Measurements from ENCODE around the gene TEX54.

Gene TEX54

DNA sequence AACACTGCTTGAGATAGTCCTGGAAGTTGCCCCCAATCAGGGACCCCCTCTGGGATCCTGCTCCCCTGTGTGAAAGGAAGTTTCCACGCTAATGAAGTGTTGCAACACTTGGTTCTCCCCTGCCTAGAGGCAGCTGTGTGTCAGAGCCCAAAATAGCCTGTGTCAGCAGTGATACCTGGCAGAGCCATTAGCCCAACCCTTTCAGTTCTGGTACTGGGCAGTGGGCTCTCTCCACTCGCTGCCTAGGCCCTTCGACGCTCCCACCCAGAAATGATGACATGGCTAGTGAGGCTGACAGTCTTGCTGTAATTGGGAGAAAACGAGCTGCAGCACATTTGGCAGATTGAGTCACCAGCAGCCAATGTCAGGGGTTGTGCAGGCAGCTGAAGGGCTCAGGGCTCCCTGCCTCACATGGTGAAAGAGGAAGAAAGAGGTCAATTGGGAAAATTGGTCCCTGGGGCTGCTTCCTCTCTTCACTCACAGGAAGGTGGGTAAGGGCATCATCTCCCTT is 26.0 kb downstream of the TEX54 start:
- Histone ChIP-seq H3K36me3 (ENCODE audit: control insufficient read depth, insufficient read depth, low read length) (no peaks in the 10 kb centered on the region), H3K4me3 (ENCODE audit: low read length) (no peak overlapping the region), H3K9ac (ENCODE audit: low read length) (no peak overlapping the region), H3K27me3 (ENCODE audit: control insufficient read depth, insufficient read depth, low read length) (no peaks in the 10 kb centered on the region), H3K4me1 (ENCODE audit: control insufficient read depth, insufficient read depth, low read length) (peaks cover 7% of the 10 kb centered on the region), H3K9me3 (ENCODE audit: control insufficient read depth, low read length) (no peaks in the 10 kb centered on the region)

DNA sequence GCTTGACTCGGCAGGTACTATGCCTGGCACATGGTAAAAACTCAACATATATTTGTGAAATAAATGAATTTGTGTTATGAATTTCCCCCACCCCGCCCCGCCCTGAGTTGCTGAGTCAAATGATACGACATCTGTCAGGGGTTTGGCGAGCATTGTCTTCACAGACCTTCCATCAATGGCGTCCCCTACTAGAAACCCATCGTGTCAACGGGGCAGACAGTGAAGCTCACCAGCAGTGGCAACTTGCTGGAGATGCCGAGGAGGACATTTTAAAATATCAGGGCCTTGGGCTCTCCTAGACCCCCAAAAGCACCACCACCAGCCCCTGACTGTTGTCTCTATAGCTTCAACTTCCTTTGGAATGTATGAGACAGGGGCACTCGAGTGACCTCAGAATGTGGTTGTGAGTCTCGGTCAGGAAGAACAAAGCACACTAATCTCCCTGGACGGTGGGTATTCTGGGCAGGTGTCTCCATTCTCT is 26.6 kb downstream of the TEX54 start:
- Histone ChIP-seq H3K4me3 (ENCODE audit: low read length) (peak overlapping the region; percentile 51), H3K27me3 (ENCODE audit: control insufficient read depth, insufficient read depth, low read length) (no peaks in the 10 kb centered on the region), H3K36me3 (ENCODE audit: control insufficient read depth, insufficient read depth, low read length) (no peaks in the 10 kb centered on the region), H3K9me3 (ENCODE audit: control insufficient read depth, low read length) (no peaks in the 10 kb centered on the region), H3K4me1 (ENCODE audit: control insufficient read depth, insufficient read depth, low read length) (peaks cover 7% of the 10 kb centered on the region), H3K9ac (ENCODE audit: low read length) (peak overlapping the region; percentile 95)

- peaks cover 7% of the 10 kb centered on the region for H3K4me1 ChIP-seq (ENCODE audit: control insufficient read depth, insufficient read depth, low read length)
- H3K36me3 ChIP-seq (ENCODE audit: control insufficient read depth, insufficient read depth, low read length), result peaks cover under 1% of the 10 kb centered on the region
- no peaks in the 10 kb centered on the region for H3K9me3 ChIP-seq (ENCODE audit: control insufficient read depth, low read length)
- peak within 1 kb of the TSS; percentile 72 for H3K4me3 ChIP-seq (ENCODE audit: low read length)
- H3K27me3 ChIP-seq (ENCODE audit: control insufficient read depth, insufficient read depth, low read length), result no peaks in the 10 kb centered on the region
- peak within 1 kb of the TSS; percentile 95 for H3K9ac ChIP-seq (ENCODE audit: low read length)
Observed at GRCh38 chr11:62805076-62805892, 27.4 kb downstream of the TEX54 start, which contains the start of gene NXF1. TSS of gene NXF1 (minus strand) at chr11:62805440. CDS start at chr11:62805356, 84 bp downstream.

GRCh38 chr11:62804310-62805075 is 28.1 kb downstream of the TEX54 start:
- H3K4me1 ChIP-seq (ENCODE audit: control insufficient read depth, insufficient read depth, low read length), result peaks cover 7% of the 10 kb centered on the region
- H3K36me3 ChIP-seq (ENCODE audit: control insufficient read depth, insufficient read depth, low read length), result peaks cover 5% of the 10 kb centered on the region
- H3K4me3 ChIP-seq (ENCODE audit: low read length), result peak overlapping the region; percentile 72
- no peaks in the 10 kb centered on the region for H3K27me3 ChIP-seq (ENCODE audit: control insufficient read depth, insufficient read depth, low read length)
- no peaks in the 10 kb centered on the region for H3K9me3 ChIP-seq (ENCODE audit: control insufficient read depth, low read length)
- H3K9ac ChIP-seq (ENCODE audit: low read length), result peak overlapping the region; percentile 95

DNA sequence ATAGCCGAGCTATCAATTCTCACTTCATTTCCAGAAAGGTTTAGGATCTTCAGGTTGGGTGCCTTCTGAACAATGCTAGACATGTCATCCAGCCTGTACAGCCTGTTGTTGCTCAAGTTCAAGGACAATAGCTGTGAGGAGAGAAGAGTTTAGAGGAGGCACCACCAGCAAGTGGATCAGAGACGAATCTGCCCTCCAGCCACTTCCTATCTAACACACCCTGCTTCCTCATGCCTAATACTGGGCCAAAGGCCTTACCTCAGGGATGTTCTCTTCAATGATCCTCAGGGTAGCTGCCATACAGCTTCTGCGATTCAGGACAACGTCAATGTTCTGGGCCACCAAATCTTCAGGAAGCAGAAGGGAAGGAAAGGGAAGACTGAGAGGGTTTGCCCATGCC is 31.6 kb downstream of the TEX54 start:
- Histone ChIP-seq H3K27me3 (ENCODE audit: control insufficient read depth, insufficient read depth, low read length) (no peaks in the 10 kb centered on the region), H3K4me1 (ENCODE audit: control insufficient read depth, insufficient read depth, low read length) (peaks cover 7% of the 10 kb centered on the region), H3K9me3 (ENCODE audit: control insufficient read depth, low read length) (no peaks in the 10 kb centered on the region), H3K4me3 (ENCODE audit: low read length) (no peak overlapping the region), H3K9ac (ENCODE audit: low read length) (no peak overlapping the region), H3K36me3 (ENCODE audit: control insufficient read depth, insufficient read depth, low read length) (peaks cover 15% of the 10 kb centered on the region)

- Histone ChIP-seq H3K27me3 (ENCODE audit: control insufficient read depth, insufficient read depth, low read length) (no peaks in the 10 kb centered on the region), H3K9me3 (ENCODE audit: control insufficient read depth, low read length) (no peaks in the 10 kb centered on the region), H3K4me3 (ENCODE audit: low read length) (no peak overlapping the region), H3K9ac (ENCODE audit: low read length) (no peak overlapping the region), H3K4me1 (ENCODE audit: control insufficient read depth, insufficient read depth, low read length) (peaks cover 6% of the 10 kb centered on the region), H3K36me3 (ENCODE audit: control insufficient read depth, insufficient read depth, low read length) (peaks cover 24% of the 10 kb centered on the region)
Observed at GRCh38 chr11:62799486-62799885, 33.2 kb downstream of the TEX54 start.

- peaks cover 26% of the 10 kb centered on the region for H3K36me3 ChIP-seq (ENCODE audit: control insufficient read depth, insufficient read depth, low read length)
- H3K9me3 ChIP-seq (ENCODE audit: control insufficient read depth, low read length), result no peaks in the 10 kb centered on the region
- H3K4me3 ChIP-seq (ENCODE audit: low read length), result no peak overlapping the region
- H3K27me3 ChIP-seq (ENCODE audit: control insufficient read depth, insufficient read depth, low read length), result no peaks in the 10 kb centered on the region
- H3K4me1 ChIP-seq (ENCODE audit: control insufficient read depth, insufficient read depth, low read length), result peaks cover 8% of the 10 kb centered on the region
- no peak overlapping the region for H3K9ac ChIP-seq (ENCODE audit: low read length)
Observed at GRCh38 chr11:62796281-62796680, 36.4 kb downstream of the TEX54 start.

DNA sequence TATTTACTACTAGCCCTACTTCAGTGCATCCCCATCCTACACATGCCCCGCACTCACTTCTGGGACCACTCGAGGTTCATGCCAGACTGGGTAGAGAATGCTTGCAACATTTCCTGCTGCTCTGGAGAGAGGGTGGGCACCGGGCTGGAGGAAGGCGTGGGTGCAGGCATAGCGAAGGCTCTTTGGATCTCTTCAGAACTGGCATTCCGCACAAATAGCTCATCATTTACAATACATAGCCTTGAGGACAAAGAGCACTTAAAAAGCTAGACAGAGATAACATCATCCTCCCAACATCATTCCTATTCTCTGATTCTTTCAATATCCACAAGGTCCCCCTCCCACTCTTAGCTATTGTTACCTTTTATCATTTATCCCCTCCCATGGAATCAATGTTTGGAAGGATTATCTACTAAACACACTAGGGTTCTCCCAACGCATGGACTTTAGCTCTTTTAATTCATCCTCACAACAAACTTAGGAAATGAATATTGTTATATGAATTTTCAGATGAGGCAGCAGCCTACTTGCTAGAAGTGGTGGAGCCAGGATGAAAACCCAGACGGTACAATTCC is 38.4 kb downstream of the TEX54 start:
- Histone ChIP-seq H3K27me3 (ENCODE audit: control insufficient read depth, insufficient read depth, low read length) (no peaks in the 10 kb centered on the region), H3K9ac (ENCODE audit: low read length) (no peak overlapping the region), H3K9me3 (ENCODE audit: control insufficient read depth, low read length) (no peaks in the 10 kb centered on the region), H3K4me3 (ENCODE audit: low read length) (no peak overlapping the region), H3K4me1 (ENCODE audit: control insufficient read depth, insufficient read depth, low read length) (peaks cover 14% of the 10 kb centered on the region), H3K36me3 (ENCODE audit: control insufficient read depth, insufficient read depth, low read length) (peaks cover 28% of the 10 kb centered on the region)

GRCh38 chr11:62792202-62792575 is 40.5 kb downstream of the TEX54 start:
- Histone ChIP-seq H3K9ac (ENCODE audit: low read length) (peak overlapping the region; percentile 65), H3K36me3 (ENCODE audit: control insufficient read depth, insufficient read depth, low read length) (peaks cover 27% of the 10 kb centered on the region), H3K4me1 (ENCODE audit: control insufficient read depth, insufficient read depth, low read length) (peaks cover 21% of the 10 kb centered on the region), H3K27me3 (ENCODE audit: control insufficient read depth, insufficient read depth, low read length) (no peaks in the 10 kb centered on the region), H3K4me3 (ENCODE audit: low read length) (peak overlapping the region; percentile 64), H3K9me3 (ENCODE audit: control insufficient read depth, low read length) (no peaks in the 10 kb centered on the region)

GRCh38 chr11:62791501-62792201 is 41.0 kb downstream of the TEX54 start, which contains the start of gene TMEM223:
TSS of gene TMEM223 (minus strand) at chr11:62792006. CDS start at chr11:62791994, 12 bp downstream.
- peaks cover 27% of the 10 kb centered on the region for H3K36me3 ChIP-seq (ENCODE audit: control insufficient read depth, insufficient read depth, low read length)

DNA sequence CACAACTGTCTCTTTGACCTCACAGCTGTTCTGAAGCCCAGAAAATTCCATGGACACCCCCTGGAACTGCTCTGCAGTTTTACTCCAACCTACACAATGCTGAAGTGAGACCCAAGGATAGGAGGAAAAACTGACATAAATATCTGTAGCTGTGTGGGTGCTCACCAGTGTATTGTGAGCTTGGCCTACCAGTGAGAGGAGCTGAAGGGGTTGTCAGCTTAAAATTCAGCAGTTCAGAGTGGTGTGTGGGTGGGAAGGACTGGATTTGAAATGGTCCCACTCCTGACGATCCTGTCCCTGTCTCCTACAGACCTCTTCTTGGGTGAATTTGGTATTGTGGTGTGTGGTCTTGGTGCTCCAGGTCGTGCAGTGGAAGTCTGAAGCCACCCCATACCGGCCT is 43.1 kb downstream of the TEX54 start:
- Histone ChIP-seq H3K9me3 (ENCODE audit: control insufficient read depth, low read length) (no peaks in the 10 kb centered on the region), H3K27me3 (ENCODE audit: control insufficient read depth, insufficient read depth, low read length) (no peaks in the 10 kb centered on the region), H3K4me3 (ENCODE audit: low read length) (no peak overlapping the region), H3K9ac (ENCODE audit: low read length) (no peak overlapping the region), H3K36me3 (ENCODE audit: control insufficient read depth, insufficient read depth, low read length) (peaks cover 14% of the 10 kb centered on the region), H3K4me1 (ENCODE audit: control insufficient read depth, insufficient read depth, low read length) (peaks cover 30% of the 10 kb centered on the region)

More at GRCh38 chr11:62791501-62792201, 41.0 kb downstream of the TEX54 start, which contains the start of gene TMEM223:
- peaks cover 21% of the 10 kb centered on the region for H3K4me1 ChIP-seq (ENCODE audit: control insufficient read depth, insufficient read depth, low read length)
- no peaks in the 10 kb centered on the region for H3K27me3 ChIP-seq (ENCODE audit: control insufficient read depth, insufficient read depth, low read length)
- peak within 1 kb of the TSS; percentile 64 for H3K4me3 ChIP-seq (ENCODE audit: low read length)
- peak within 1 kb of the TSS; percentile 77 for H3K9ac ChIP-seq (ENCODE audit: low read length)
- no peaks in the 10 kb centered on the region for H3K9me3 ChIP-seq (ENCODE audit: control insufficient read depth, low read length)

All from mucosa of stomach (tissue), 1 donor.